ENCODE measurements around the gene SLC4A3. TPM values are rescaled to one million over a fixed set of nuclear protein-coding genes. Genes with fewer than 3 reads are reported as not detected.

The SLC4A3 gene
- total and polyA plus RNA-seq, 2 of the 13 experiments (the other 11 are each of a cell fraction or from before 2014, with no cell fraction given), result 0.18 to 0.95 TPM

DNA sequence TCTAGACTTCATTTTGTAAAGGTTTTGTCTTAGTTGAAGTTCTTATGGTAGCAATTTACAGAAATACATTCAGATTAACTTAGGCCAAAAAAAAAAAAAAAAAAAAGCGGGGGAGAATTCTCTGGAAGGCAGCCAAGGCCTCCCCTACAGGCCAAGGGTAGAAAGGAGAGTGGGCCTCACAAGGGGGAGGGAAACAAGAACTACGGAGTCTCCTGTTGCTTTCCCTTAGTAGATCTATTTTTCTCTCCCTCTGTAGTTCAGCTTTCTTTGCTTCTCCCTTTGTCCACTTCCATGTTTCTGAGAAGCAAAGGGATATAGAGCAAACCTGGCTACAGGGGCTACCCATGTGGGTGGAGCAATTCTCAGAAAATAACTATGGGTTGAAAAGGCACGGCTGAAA, 32.2 kb upstream of the SLC4A3 start (continued):
- TF ChIP-seq ZNF362 (CRISPR knock-in tag; IDR thresholded peaks at IDR 0.05; ENCODE audit: borderline replicate concordance) (peak; percentile 63; the same call in 1 of the 2 replicates), ZFX (CRISPR knock-in tag; IDR thresholded peaks at IDR 0.05; ENCODE audit: low read depth) (peak; percentile 33; the same call in 1 of the 2 replicates), BCL6 (CRISPR knock-in tag; IDR thresholded peaks at IDR 0.05) (0 out of 2 replicates have a peak, but pooled peaks have one; percentile 14), SNAPC2 (CRISPR knock-in tag; IDR thresholded peaks at IDR 0.05) (0 out of 2 replicates have a peak, but pooled peaks have one; percentile 49), SP5 (CRISPR knock-in tag; IDR thresholded peaks at IDR 0.05; ENCODE audit: borderline replicate concordance, low read depth) (peak; percentile 40; the same call in 1 of the 2 replicates), NR3C1 (CRISPR knock-in tag; IDR thresholded peaks at IDR 0.05) (no peak), KDM5B (CRISPR knock-in tag; IDR thresholded peaks at IDR 0.05; ENCODE audit: borderline replicate concordance) (no peak), ELF3 (CRISPR knock-in tag; IDR thresholded peaks at IDR 0.05) (peak; percentile 16; the same call in 1 of the 2 replicates), MYNN (CRISPR knock-in tag; IDR thresholded peaks at IDR 0.05; ENCODE audit: low read depth) (no peak), POLR2G (IDR thresholded peaks at IDR 0.05; ENCODE audit: low read depth, low read length) (peak; percentile 31; the same call in 1 of the 2 replicates), EP300 (IDR thresholded peaks at IDR 0.05; ENCODE audit: low read depth in 2 of 2, low read length in 2 of 2) (peak in 1 of 2 experiments; percentile 9; a peak in 1 of 4 replicates), EP300 (CRISPR knock-in tag; IDR thresholded peaks at IDR 0.05; ENCODE audit: borderline replicate concordance) (no peak), ZNF281 (CRISPR knock-in tag; IDR thresholded peaks at IDR 0.05; ENCODE audit: borderline replicate concordance) (0 out of 2 replicates have a peak, but pooled peaks have one; percentile 25), GATA4 (IDR thresholded peaks at IDR 0.05; ENCODE audit: borderline replicate concordance, low read depth) (no peak), ZNF609 (CRISPR knock-in tag; IDR thresholded peaks at IDR 0.05; ENCODE audit: borderline replicate concordance) (0 out of 2 replicates have a peak, but pooled peaks have one; percentile 23)
- TF ChIP-seq, protein P1, sequence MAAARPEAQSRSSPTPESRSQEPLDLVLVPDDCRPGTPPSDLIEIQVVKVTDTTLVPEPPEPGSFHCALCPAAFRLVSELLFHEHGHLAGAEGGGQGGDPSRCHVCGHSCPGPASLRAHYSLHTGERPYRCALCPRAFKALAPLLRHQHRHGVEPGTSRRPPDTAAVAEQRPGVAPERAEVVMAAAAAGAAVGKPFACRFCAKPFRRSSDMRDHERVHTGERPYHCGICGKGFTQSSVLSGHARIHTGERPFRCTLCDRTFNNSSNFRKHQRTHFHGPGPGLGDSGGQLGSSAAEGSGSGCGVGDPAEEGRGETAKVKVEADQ (CRISPR knock-in tag; IDR thresholded peaks at IDR 0.05; ENCODE audit: borderline replicate concordance), result 0 out of 2 replicates have a peak, but pooled peaks have one; percentile 22
- TF ChIP-seq, protein P2, sequence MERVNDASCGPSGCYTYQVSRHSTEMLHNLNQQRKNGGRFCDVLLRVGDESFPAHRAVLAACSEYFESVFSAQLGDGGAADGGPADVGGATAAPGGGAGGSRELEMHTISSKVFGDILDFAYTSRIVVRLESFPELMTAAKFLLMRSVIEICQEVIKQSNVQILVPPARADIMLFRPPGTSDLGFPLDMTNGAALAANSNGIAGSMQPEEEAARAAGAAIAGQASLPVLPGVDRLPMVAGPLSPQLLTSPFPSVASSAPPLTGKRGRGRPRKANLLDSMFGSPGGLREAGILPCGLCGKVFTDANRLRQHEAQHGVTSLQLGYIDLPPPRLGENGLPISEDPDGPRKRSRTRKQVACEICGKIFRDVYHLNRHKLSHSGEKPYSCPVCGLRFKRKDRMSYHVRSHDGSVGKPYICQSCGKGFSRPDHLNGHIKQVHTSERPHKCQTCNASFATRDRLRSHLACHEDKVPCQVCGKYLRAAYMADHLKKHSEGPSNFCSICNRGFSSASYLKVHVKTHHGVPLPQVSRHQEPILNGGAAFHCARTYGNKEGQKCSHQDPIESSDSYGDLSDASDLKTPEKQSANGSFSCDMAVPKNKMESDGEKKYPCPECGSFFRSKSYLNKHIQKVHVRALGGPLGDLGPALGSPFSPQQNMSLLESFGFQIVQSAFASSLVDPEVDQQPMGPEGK (CRISPR knock-in tag; IDR thresholded peaks at IDR 0.05), result peak; percentile 55; the same call in 1 of the 2 replicates
